ENCODE data around the gene IPP. TPM values are rescaled to one million over a fixed set of nuclear protein-coding genes. Genes with fewer than 3 reads are reported as not detected.

Gene IPP
- total and polyA plus RNA-seq, 2 of the 4 experiments (the other 2 are of a cell fraction) = 4.6 to 10.6 TPM

- intact Hi-C loops (cut with micrococcal nuclease) = loop anchor here (10.0 kb wide), 1 partner anchor 162 kb away; no protein-coding TSS in a partner anchor
These were observed 67.5 kb downstream of the IPP start for GRCh38 chr1:45682942-45683341.

More at GRCh38 chr1:45682942-45683341, 67.5 kb downstream of the IPP start:
- Histone ChIP-seq H3K56ac (ENCODE audit: extremely low read depth, insufficient read depth, low read length) (no peak overlapping the region), H3K18ac (ENCODE audit: low read depth, low read length) (no peak overlapping the region), H3K4me2 (ENCODE audit: low read depth, low read length) (no peak overlapping the region), H4K8ac (ENCODE audit: low read depth in 2 of 2, low read length in 2 of 2) (no peak overlapping the region), H3K23ac (ENCODE audit: low read depth, low read length) (no peak overlapping the region), H2BK20ac (ENCODE audit: low read depth, low read length) (no peak overlapping the region), H3K27me3 (ENCODE audit: control insufficient read depth, insufficient read depth, low read length) (no peaks in the 10 kb centered on the region), H3K79me1 (ENCODE audit: low read depth in 1 of 2, low read length in 2 of 2) (peaks cover 3 to 46% of the 10 kb centered on the region in 2 experiments; a peak in 3 of 4 replicates), H3K4ac (ENCODE audit: low read depth, low read length) (no peak overlapping the region), H3K27ac (ENCODE audit: insufficient read depth, low read length) (no peak overlapping the region), H2BK5ac (ENCODE audit: low read depth, low read length, poor library complexity, severe bottlenecking) (no peak overlapping the region), H4K20me1 (ENCODE audit: insufficient read depth, low read length) (peaks cover 58% of the 10 kb centered on the region), H2BK120ac (ENCODE audit: low read depth, low read length) (no peak overlapping the region), H4K91ac (ENCODE audit: insufficient read depth, low read depth, low read length) (no peak overlapping the region), H4K5ac (ENCODE audit: low read depth, low read length) (no peak overlapping the region), H3K9ac (ENCODE audit: low read depth, low read length) (no peak overlapping the region), H2AK9ac (replicated peaks; ENCODE audit: low read depth, low read length, poor library complexity) (no peak overlapping the region), H3K9me3 (ENCODE audit: control insufficient read depth, insufficient read depth, low read length) (no peaks in the 10 kb centered on the region), H3K9me1 (ENCODE audit: insufficient read depth, low read length) (peaks cover 13% of the 10 kb centered on the region), H2AFZ (replicated peaks; ENCODE audit: low read length, poor library complexity) (no peak overlapping the region), H3K36me3 (ENCODE audit: control insufficient read depth, insufficient read depth, low read length) (no peaks in the 10 kb centered on the region), H2AK5ac (ENCODE audit: low read depth, low read length) (no peak overlapping the region), H3K4me3 (ENCODE audit: insufficient read depth, low read depth, low read length) (no peak overlapping the region), H2BK15ac (ENCODE audit: low read depth, low read length) (no peak overlapping the region), H3K4me1 (ENCODE audit: control insufficient read depth, insufficient read depth, low read length) (peaks cover 5% of the 10 kb centered on the region), H3K14ac (replicated peaks; ENCODE audit: low read depth, low read length) (no peak overlapping the region)
- ATAC-seq (ENCODE audit: low read depth) (no peak), DNase-seq (no peak)
- TF ChIP-seq MXI1 (IDR thresholded peaks at IDR 0.05; ENCODE audit: borderline replicate concordance, low read depth, low read length) (no peak), ELK1 (IDR thresholded peaks at IDR 0.05; ENCODE audit: borderline replicate concordance, low read depth, low read length) (no peak), MAZ (IDR thresholded peaks at IDR 0.05; ENCODE audit: borderline replicate concordance, low read depth, low read length) (no peak), MAFK (IDR thresholded peaks at IDR 0.05; ENCODE audit: low read depth, low read length) (no peak), RCOR1 (IDR thresholded peaks at IDR 0.05; ENCODE audit: insufficient replicate concordance, low read length) (no peak)
- dilution Hi-C loops (cut with HindIII; ENCODE audit: low sequenced_read_pairs, unreplicated experiment) (no loop called here), in situ Hi-C loops (cut with MboI; ENCODE audit: low sequenced_read_pairs) (no loop called here)
- ChIA-PET CTCF (interaction anchor here (0.6 kb wide), 1 partner anchor 192 kb away, joined by 3 read pairs; the partner anchor contains the start of gene TESK2), POLR2A (ENCODE audit: unreplicated experiment) (no interaction called here)
- WGBS, 2 experiments (ENCODE audit: extremely low coverage in 2 of 2, insufficient read length in 1 of 2) = 100% methylated on average over 4 of the region's 6 CpGs; no CpG with 5 or more reads in 1 of the 2 experiments
- BruUV-seq (replicated peaks) = no TSS peak
